Fibroblast of villous mesenchyme (primary cell): ENCODE measurements around the gene COL23A1. TPM values are rescaled to one million over a fixed set of nuclear protein-coding genes. Genes with fewer than 3 reads are reported as not detected.
"Not testable (repeated sequence)": the region's sequence is repeated elsewhere in the genome, so short reads cannot be mapped to it uniquely, and the experiment has no call there.

Experiments
- DNase-seq: peaks from one replicate; pipeline ENCODE4 v3.0.0-alpha.2; 2010; ENCODE audit warnings: low read depth
- H3K4me3 ChIP-seq: 2 replicates; pipeline ENCODE4 v1.5.1; 2011; ENCODE audit warnings: low read depth, mild to moderate bottlenecking, low read length
- total RNA-seq: library from RNA; depleted of rRNA; stranded (reverse); fragments of >200 nt; gene quantifications from 2 replicates; pipeline ENCODE4 v1.2.3, GENCODE V29; 2012
- TF ChIP-seq, protein P1 (sequence below): IDR thresholded peaks from 2 replicates; pipeline ENCODE4 v1.5.1; 2012; ENCODE audit warnings: low read depth, mild to moderate bottlenecking, low read length; ENCODE audit not compliant: insufficient read depth

COL23A1 gene
- total RNA-seq, 1 donor, result not detected

DNA sequence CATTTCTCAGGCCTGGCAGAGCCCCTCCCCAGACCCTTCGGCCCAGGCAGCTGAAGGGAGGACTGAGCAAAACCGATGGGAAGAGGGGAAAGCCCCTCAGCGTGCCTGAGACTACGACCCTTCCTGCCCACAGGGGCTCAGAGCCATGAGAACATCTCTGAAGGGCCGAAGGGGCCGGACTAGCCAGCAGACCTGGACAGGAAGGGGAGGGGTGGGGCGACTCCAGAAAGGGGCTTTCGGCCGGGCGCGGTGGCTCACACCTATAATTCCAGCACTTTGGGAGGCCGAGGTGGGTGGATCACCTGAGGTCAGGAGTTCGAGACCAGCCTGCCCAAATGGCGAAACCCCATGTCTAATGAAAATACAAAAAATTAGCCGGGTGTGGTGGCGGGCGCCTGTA is 271.8 kb downstream of the COL23A1 start:
- H3K4me3 ChIP-seq, result no peak overlapping the region

GRCh38 chr5:178317727-178318126 is 272.5 kb downstream of the COL23A1 start:
- not testable (repeated sequence) for H3K4me3 ChIP-seq, DNase-seq

More for the DNA sequence above, 271.8 kb downstream of the COL23A1 start:
- no peak for DNase-seq
- TF ChIP-seq, protein P1, sequence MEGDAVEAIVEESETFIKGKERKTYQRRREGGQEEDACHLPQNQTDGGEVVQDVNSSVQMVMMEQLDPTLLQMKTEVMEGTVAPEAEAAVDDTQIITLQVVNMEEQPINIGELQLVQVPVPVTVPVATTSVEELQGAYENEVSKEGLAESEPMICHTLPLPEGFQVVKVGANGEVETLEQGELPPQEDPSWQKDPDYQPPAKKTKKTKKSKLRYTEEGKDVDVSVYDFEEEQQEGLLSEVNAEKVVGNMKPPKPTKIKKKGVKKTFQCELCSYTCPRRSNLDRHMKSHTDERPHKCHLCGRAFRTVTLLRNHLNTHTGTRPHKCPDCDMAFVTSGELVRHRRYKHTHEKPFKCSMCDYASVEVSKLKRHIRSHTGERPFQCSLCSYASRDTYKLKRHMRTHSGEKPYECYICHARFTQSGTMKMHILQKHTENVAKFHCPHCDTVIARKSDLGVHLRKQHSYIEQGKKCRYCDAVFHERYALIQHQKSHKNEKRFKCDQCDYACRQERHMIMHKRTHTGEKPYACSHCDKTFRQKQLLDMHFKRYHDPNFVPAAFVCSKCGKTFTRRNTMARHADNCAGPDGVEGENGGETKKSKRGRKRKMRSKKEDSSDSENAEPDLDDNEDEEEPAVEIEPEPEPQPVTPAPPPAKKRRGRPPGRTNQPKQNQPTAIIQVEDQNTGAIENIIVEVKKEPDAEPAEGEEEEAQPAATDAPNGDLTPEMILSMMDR, result no peak

DNA sequence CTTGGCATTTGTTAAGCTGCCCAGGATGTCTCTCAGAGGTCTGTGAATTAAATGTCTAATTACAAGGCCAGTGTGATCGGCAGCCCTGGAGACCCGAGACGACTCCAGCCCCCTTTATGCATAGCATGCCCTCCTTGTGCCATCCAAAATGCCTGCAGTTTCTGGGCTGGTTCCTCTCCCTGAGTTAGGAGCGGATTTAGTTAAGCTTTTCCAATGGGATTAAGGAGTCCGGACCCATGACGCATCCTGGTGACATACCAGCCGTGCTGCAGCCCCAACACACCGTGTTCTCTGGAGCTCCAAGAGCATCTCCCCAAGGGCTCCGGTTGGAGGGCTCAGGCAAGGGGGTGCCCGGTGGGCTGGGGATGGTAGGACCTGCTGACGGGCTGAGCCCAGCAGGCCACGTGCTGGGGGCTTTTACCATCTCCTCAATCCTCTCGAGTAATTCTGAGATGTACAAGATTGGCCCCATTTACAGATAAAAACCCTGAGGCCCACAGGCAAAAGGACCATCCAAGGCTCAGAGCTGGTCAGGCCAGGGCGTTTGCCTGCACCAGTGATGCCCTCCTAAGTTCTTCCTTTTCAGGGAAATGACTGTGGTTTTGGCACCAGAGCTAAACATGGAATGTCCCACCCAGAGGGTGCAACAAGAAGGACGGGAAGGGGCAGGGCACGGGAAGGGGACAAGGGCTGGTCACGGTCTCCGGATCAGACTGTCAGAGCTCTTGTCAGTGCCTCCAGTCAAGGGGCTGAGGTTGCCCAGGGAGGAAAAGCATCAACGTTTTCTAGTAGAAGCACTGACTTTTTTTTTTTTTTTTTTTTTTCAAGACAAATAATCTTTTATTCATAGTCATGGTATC is 275.0 kb downstream of the COL23A1 start:
- TF ChIP-seq, protein P1, result no peak
- no peak for DNase-seq
- no peak overlapping the region for H3K4me3 ChIP-seq

DNA sequence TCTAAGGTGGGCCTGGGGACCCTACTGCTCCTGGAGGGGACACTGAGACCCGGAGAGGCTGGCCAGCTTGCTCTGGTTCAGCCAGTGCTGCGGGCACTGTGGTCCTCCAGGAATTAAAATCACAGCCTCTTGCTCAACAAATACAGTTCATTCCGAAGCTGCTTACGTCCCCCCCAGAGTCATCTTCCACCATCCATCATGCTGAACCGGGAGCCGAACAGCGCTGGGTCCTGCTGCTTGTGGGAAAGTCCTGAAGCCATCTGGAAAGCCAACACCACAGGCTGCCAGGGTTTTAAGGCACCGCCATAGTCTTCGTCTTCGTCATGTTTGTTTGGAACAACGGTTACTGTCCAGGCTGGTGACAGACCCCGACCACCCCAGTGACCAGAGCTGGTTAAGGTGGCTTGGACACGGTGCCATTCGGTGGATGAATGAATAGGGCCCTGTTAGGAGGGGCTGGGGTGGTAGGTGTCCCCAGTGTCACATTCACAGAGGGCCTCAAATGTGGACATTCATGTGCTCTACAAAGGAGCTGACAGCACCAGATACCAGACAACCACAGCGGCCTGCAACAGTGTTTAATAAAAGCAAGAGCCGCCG is 276.0 kb downstream of the COL23A1 start:
- no peak overlapping the region for H3K4me3 ChIP-seq
- TF ChIP-seq, protein P1, result no peak
- no peak for DNase-seq

DNA sequence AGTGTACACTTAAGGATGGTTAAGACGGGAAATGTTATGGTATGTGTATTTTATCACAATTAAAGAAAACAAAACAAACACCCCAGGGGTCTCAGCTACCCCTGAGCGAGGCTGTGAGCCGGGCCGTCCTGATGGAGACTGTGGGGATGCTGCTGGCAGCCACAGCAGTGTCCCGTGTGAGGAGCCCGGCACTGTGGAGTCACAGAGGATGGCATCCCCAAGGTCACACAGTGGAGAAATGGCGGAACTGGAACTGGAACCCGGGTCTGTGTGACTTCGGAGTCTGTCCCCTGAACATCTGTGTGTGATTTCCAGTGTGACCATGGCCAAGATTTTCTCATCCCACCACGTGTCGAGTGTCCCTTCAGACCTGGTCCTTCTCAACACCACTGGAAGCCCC is 276.9 kb downstream of the COL23A1 start:
- no peak for DNase-seq
- TF ChIP-seq, protein P1, result no peak

DNA sequence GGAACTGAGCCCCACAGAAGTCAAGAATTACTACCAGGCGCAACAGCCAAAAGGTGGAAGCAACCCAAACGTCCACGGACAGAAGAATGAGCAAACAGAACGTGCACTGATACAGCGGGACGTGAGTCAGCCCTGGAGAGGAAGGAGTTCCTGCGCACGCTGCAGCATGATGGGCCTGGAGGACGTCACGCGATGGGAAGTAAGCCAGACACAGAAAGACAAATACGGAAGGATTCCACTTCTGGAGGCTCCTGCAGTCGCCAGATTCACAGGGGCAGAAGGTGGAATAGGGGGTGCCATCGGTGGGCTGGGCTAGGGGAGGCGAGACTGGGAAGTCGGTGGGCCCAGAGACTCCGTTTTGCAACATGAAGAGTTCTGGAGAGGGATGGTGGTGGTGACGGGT is 277.3 kb downstream of the COL23A1 start:
- no peak for DNase-seq
- H3K4me3 ChIP-seq, result no peak overlapping the region
- TF ChIP-seq, protein P1, result no peak

More for the DNA sequence above, 276.9 kb downstream of the COL23A1 start:
- no peak overlapping the region for H3K4me3 ChIP-seq

DNA sequence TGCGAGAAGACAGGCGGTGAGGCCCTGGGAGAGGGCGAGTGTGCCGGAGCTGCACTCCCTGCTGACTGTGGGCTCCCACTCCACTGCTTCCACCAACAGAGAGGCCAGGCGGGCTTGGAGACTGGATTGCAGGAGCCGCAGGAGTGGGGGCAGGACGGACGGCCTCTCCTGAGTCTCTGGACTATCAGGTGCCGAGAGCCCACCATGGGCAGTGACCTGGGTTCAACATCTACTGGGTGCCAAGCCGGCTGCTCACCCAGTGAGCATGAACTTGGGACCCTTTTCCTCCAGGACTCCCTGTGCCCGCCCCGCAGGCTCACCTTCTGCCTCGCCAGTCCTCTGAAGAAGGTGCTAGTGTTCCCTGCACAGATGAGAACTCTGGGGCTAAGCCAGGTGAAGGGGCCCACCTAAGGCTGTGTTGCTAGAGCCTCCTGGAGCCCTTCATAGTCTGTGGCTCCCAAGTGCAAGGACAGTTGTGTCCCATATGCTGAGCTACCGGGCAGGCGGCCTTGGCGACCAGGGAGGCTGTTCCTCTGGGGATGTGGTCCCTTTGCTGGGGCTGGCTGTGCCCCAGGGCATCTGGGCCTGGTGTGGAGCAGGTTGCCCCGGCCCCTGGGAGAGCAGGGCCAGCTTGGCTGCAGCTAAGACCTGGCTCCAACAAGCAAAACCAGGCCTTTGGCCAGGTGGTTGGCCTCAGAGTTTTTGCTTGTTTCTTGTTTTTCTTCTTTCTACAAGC is 279.9 kb downstream of the COL23A1 start:
- DNase-seq, result no peak
- no peak overlapping the region for H3K4me3 ChIP-seq
- TF ChIP-seq, protein P1, result no peak
